Measurements from ENCODE around the gene PANK1.

DNA sequence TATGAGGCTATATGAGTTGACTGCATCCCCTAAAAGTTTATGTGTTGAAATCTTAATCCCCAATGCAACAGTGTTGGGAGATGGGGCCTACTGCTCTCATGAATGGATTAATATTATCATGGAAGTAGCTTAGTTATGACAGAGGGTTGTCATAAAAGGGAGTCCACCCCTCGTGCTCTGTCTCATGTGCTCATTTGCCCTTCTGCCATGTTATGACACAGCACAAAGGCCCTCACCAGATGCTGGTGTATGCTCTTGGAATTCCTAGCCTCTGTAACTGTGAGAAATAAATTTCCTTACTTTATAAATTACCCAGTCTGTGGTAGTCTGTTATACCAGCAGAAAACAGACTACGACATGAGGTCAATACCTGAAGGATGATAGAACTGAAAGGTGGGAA lies 17.6 kb upstream of the PANK1 start:
- TF ChIP-seq CTCF (IDR thresholded peaks at IDR 0.05) = no peak
- no peak for TF ChIP-seq ZFX (IDR thresholded peaks at IDR 0.05; ENCODE audit: borderline replicate concordance)
